GM21390 (cell line): ENCODE results near the gene OR1F1.
"Not testable (repeated sequence)": the region's sequence is repeated elsewhere in the genome, so short reads cannot be mapped to it uniquely, and the experiment has no call there.

ENCODE experiments used
- ATAC-seq: cut with Tn5 transposase; IDR thresholded peaks from one replicate; pipeline ENCODE4 v1.9.1; 2021; ENCODE audit not compliant: unreplicated experiment

OR1F1 gene

DNA sequence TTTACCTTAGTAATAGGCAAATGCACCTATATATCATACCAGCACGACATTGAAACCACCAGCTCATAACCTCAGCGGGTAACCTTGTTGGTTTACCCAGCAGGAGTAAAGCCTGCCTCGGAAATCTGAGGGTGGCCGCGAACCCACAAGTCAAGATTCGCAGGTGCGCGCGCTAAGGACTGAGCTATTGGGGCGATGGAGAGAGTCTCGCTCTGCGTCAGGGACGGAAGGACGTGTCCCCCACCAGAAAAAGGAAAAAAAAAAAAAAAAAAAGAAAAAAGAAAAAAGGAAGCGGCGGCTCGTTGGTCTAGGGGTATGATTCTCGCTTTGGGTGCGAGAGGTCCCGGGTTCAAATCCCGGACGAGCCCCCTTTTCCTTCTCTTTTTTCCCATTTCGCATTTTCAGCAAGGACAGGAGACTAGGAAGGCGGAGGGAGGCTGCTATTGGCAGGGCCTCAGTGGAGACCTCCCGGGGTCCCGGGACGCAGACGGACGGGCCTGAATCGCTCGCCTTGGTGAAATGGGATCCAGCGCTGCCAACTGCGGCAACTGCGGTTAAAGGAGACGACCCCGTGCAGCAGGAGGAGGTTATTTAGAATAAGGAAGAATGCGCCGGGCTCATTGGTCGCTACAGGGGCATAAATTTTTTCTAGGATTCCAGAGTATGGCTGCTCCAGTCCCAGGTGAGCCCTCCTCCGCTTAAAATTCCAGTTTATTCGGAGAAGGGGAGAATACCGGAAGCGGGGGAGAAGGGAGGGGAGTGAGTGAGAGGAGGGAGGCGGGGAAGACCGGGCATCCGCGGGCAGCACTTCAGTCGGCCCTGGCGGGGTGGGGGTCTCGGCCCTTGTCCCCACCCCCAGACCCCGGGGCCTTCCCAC is at the start of gene OR1F1:
OR1F1 (plus strand) TSS at position 407 of the 877 bp plus-strand sequence.
- ATAC-seq = no peak

DNA sequence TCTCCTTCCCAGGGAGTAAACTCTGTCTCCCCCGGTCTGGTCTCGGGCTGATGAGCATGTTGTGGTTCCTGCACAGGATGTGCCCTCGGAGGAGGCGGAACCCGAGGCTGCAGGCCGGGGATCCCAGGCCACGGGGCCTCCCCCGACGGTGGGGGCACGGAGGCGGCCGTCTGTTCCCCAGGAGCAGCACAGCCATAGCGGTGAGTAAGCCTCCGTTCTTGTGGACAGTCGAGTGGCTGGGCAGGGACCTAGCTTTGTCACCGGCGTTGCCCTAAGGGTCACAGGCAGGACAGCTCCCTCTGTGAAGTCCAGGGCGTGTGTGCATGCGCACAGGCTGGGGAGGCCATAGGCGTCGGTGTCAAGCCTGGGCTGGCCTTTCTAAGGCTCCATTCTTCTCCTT is 49.7 kb upstream of the OR1F1 start:
- ATAC-seq = no peak

DNA sequence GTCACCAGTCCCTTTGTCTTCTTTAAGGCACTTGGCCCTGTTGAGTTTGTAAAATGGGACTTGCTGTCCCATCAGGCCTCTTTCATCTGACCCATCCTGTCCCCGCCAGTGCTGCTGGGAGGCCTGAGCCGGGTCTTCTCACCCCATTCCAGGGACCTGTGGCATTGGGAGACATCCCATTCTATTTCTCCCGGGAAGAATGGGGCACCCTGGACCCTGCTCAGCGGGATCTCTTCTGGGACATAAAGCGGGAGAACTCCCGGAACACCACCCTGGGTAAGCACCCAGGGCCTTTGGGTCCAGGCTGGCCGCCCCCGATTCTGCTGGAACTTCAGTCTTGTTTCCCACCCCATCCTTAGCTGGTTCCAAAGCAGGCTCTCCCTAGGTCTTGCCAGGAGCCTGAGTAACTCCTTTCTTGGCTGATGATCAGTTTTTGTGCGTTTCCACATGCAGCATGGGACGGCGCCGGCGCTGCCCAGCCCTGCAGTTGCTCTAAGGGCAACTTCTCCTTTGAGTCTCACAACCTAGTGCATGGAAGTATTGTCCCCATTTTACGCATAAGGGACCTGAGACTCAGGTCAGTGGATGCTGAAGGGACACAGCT is 49.1 kb upstream of the OR1F1 start:
- no peak for ATAC-seq

DNA sequence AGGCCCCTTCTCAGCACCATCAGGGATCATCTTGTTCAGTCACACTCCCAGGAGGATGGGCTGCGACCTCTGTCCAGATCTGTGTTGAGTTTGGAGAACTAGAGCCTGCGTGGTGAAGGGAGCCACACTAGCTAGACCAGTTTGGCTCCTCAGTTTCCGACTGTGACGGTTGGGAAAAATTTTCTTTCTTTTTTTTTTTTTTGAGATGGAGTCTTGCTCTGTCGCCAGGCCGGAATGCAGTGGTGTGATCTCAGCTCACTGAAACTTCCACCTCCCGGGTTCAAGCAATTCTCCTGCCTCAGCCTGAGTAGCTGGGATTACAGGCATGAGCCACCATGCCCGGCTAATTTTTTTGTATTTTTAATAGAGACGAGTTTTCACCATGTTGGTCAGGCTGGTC is 48.4 kb upstream of the OR1F1 start:
- not testable (repeated sequence) for ATAC-seq

DNA sequence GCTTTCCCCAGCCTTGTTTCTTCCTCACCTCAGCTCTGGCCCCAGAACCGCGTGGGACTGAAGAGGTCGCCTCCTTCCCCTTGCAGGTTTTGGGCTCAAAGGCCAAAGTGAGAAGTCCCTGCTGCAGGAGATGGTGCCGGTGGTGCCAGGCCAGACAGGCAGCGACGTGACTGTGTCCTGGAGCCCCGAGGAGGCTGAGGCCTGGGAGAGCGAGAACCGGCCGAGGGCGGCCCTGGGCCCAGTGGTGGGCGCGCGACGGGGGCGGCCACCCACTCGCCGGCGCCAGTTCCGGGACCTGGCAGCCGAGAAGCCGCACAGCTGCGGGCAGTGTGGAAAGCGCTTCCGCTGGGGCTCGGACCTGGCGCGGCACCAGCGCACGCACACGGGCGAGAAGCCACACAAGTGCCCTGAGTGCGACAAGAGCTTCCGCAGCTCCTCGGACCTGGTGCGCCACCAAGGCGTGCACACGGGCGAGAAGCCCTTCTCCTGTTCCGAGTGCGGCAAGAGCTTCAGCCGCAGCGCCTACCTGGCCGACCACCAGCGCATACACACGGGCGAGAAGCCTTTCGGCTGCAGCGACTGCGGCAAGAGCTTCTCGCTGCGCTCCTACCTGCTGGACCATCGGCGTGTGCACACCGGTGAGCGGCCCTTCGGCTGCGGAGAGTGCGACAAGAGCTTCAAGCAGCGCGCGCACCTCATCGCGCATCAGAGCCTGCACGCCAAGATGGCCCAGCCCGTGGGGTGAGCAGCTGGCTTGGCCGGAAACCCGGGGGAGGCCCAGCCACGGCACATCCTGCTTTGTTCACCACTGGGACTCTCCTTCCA is 47.2 kb upstream of the OR1F1 start:
- no peak for ATAC-seq

DNA sequence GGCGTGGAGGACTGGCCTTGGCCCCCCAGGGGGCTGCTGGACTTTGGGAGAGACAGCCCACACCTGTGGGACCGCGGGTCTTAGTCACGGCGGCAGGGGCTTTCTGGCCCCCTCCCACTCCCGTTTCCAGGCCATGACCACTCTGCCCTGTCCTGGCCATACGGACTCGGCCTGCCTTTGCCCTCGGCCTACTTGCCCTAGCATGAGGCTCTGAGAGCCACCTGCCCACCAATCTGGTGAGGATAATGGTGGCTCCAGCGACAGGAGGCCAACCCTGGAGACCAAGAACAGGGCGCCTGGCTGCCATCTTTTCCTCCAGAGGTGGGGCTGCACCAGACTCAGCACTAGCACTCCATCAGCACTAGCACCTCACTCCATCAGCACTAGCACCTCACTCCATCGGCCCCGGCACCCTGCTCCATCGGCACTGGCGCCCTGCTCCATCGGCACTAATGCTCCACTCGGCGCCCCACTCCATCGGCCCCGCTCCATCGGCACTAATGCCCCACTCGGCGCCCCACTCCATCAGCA is 46.2 kb upstream of the OR1F1 start:
- no peak for ATAC-seq

DNA sequence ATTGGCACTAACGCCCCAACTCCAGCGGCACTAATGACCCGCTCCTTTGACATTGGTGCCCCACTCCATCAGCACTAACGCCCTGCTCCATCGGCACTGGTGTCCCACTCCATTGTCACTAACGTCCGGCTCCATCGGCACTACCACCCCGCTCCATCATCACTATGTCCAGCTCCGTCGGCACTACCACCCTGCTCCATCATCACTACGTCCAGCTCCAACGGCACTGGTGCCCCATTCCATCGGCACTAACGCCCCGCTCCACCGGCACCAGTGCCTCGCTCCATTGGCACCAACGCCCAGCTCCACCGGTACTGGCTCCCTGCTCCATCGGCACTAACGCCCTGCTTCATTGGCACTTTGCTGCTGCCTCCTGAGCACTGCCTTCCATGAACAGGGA is 45.7 kb upstream of the OR1F1 start:
- no peak for ATAC-seq

DNA sequence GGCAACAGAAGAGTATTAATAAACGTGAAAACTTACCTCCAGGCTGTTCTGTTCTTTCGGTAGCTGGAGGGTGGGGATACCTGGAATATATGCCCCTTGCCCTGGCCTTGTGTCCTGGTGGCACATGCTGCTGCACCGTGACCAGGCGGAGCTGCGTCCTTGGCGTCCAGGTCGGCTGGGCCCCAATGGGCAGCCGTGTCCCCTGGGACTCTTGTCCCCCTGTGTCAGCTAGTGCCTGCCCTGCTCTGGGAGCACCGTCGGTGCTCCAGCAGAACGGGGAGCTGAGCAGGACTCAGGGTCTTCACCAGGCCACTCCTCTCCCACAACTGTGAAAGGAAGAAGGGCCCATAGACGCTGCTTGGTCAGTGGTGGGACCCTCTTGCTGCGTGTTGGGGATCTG is 45.2 kb upstream of the OR1F1 start:
- no peak for ATAC-seq

DNA sequence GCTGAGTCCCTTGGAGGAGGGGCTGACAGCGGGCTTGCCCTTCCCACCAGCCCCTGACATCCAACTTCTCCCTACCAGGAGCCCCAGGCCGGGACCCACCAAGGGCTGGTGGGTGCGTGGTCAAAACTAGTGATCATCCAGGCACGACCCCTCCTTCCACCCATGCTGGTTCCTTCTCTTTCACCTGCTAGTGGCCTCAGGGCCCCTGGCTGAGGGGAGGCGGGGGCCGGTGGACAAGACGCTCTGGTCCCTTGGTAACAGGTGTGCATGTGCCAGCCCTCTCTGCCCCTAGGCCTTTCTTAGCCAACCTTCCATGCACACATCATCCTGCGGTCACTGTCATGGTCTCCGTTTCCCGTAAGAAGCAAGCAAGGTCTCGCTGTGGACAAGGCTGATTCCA is 44.8 kb upstream of the OR1F1 start:
- ATAC-seq = no peak

DNA sequence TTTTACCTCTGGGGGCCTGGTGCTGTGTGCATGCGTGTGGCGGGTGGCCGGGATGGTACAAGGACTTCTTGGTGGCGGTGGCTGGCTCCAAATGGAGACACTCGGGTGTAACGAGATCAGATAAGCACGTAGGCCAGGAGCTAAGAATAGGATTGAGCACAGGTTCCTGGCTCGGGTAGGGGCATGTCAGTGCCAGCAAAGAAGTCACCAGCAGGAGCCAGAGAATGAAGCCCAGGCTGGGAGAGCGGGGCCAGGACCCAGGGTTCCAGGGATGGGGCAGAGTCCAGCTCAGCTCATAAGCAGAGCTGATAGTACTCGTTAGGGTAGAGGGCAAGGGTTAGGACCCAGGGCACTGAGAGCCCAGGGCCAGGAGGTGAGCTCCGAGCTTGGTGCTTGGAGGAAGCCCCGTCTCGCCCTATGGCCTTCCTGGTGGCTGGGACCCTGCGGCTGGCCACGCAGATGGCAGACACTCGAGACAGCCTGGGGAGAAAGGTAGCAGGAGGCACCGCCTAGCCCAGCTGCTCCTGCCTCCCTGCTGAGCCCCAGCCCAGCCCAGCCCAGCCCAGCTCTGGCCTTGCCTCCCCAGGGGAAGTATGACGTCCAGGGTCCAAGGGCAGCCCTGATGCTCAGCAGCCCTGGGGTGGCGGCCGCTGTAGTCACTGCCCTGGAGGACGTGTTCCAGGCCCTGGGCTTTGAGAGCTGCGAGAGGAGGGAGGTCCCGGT is 44.2 kb upstream of the OR1F1 start:
- ATAC-seq = no peak

DNA sequence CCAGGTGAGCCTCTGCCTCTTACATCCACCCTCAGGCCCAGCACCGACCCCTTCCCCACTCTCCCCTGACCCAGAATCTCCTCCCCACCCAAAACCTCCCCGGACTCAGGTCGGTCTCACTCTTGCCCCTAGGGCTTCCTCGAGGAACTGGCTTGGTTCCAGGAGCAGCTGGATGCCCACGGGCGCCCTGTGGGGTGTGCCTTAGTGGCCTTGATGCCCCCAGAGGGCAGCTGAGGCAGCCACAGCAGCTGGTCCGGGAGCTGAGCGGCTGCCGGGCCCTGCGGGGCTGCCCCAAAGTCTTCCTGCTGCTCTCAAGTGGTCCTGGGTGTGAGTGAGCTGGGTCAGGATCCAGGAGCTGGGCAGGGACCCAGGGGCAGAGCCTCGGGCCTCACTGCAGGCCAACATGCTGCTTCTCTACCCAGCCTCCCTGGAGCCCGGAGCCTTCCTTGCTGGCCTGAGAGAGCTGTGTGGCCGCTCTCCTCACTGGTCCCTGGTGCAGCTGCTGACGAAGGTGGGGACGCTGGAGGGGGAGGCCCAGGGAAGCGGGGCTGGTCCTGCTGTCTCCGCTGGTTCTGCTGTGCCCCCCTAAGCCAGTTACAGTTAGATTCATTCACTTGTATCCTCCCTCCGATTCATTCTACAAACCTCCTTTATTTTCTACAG is 43.6 kb upstream of the OR1F1 start:
- ATAC-seq = no peak

DNA sequence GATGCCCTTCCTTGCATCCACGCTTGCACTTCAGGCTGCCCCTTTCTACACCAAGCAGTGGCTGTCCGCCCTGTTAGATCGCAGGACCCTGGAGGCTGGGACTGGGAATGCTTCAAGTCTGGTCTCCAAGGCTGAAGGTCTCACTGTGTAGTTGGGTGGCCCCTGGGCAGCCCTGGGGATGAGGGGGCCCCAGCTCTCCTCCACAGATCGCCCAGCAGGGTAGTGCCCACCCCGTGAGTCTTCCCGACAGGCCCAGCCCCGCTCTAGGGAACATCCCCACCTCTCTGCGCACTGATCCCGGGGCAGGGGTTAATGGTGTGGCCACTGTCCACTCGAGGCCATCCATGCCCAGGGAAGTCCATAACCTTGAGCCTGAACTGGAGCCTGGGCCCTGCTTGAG is 42.9 kb upstream of the OR1F1 start:
- no peak for ATAC-seq

DNA sequence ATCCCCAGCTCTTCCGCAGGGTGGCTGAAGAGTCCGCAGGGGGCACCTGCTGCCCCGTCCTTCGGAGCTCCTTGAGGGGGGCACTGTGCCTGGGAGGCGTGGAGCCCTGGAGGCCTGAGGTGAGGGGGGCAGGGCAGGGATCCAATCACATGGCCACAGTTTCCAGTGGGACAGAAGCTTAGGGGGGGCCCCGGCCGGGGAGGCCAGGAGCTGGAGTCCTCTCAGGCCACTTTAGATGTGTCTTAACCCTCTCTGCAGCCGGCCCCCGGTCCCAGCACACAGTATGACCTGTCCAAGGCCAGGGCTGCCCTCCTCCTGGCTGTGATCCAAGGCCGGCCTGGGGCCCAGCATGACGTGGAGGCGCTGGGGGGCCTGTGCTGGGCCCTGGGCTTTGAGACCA is 42.3 kb upstream of the OR1F1 start:
- no peak for ATAC-seq

DNA sequence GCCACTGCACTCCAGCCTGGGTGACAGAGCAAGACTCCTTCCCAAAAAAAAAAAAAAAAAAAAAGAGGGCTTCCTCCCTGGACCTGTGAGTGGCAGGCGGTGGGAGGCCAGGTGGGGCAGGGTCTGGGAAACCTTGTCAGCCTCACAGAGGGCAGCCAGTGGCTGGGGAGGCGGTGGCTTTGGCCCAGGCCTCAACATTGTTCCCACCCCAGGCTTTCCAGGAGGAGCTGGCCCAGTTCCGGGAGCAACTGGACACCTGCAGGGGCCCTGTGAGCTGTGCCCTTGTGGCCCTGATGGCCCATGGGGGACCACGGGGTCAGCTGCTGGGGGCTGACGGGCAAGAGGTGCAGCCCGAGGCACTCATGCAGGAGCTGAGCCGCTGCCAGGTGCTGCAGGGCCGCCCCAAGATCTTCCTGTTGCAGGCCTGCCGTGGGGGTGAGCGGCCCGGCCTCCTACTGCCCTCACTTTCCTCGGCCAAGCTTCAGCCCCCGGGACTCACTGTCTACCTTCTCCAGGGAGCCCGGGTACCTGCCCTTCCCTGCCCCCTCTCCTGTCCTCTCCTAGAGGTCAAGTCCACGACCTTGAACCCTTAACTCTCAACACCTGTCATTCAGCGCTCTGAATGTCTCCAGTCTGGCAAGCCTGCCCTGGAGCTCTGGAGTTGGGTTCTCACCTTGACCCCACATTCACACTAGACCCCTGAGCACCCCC is 40.8 kb upstream of the OR1F1 start:
- no peak for ATAC-seq

DNA sequence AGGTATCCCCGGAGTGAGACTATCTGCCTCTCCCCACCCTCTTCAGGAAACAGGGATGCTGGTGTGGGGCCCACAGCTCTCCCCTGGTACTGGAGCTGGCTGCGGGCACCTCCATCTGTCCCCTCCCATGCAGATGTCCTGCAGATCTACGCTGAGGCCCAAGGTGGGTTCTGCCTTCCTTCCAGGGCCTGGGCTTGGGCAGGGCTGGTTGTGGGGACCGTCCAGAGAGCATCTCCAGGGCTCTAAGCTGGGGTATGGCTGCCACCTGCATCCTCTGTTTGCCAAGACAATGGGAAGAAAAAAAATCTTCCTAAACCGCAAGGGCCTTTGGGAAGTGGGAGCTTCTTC is 40.3 kb upstream of the OR1F1 start:
- no peak for ATAC-seq

DNA sequence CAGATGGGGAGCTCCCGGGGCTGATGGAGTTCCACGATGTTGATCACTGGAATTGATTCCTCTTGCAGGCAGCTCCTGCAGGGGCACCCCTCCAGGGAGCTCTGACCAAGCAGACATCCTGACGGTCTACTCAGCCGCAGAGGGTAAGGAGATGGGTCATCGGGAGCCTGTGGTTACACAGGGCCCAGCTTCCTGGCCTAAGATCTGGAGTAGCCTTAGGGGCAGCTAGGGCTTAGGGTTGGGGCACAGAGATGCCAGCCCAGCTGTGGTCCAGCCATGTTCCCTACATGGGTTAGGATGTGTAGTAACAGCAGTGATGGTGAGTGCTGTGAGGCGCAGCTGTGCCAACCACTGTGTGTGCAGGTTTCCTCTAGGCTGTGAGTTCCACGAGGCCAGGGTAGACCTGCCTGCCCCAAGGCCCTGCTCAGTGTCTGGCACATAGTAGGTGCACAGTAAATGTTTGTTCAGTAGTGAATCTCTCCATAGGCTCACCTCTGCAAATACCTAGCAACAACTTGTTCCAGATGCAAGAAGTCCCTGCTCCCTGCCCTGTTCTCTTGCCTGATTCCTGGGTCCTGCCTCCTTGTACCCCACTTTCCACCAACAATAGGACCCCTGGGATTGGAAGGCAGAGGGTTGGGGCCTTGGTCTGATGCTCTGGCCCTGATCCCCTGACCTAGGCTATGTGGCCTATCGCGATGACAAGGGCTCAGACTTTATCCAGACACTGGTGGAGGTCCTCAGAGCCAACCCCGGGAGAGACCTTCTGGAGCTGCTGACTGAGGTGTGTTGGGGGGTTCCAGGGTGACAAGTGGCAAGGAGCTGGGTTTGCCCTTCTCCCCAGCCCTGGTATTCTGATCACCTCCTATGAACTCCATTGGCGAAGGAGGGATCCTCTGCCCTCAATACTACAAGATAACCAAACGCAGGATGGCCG is 39.5 kb upstream of the OR1F1 start:
- ATAC-seq = no peak

DNA sequence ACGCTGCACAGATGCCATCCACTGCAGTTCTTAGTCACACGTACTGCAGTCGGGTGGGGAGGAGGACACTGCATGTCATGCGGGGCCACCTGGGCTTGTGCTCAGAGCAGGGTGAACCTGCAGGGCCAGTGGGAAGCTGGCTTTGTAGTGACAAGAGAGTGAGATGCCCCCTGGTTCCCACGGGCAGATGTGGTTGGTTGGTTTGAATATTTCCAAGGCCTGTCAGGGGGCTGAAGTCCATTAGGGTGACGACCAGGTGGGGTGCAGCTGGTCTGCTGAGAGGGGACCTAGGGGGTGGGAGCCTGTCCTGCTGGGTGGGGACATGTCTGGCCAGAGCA is 38.8 kb upstream of the OR1F1 start:
- ATAC-seq = no peak

DNA sequence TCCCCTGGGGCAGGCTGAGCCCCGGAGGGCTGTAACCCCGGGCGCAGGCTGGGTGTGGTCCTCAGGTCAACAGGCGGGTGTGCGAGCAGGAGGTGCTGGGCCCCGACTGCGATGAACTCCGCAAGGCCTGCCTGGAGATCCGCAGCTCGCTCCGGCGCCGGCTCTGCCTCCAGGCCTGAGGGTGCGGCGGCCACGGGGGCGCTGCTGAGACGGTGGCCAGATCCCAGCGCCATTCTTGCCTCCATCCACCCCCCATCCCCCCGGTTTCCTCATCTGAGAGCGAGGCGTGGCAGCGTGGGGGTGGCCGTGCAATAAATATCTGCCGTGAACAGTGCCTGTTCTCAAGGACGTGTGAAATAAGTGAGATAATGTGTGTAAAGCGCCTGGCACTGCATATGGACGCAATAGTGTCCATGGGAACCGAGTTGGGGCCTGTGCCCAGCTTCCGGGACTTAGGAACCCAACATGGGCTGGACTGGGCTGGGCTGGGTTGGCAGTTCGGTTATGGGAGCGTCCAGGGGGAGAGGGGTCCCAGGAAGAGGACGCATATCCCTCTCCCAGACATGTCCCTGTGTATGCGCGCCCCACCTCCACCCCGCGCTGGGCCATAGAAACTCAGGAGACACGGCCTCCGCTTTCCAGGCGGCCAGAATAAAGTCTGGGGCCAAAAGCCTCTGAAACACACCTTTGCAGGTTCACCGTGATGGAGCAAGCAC is 38.2 kb upstream of the OR1F1 start:
- no peak for ATAC-seq
